ENCODE data around the gene SLC41A1.
A peak's percentile ranks its signal among the peaks of the same experiment; 100 is the strongest.

The SLC41A1 gene

GRCh38 chr1:205750138-205751035 lies 62.6 kb downstream of the SLC41A1 start, which contains the start of gene NUCKS1:
Gene NUCKS1 (minus strand): TSS chr1:205750182. CDS start chr1:205749973, 209 bp downstream.
- DNase-seq: peak; percentile 100

- peak; percentile 96 for DNase-seq
These were observed 63.5 kb downstream of the SLC41A1 start for GRCh38 chr1:205749234-205750137.

GRCh38 chr1:205748403-205749233 lies 64.4 kb downstream of the SLC41A1 start:
- peak; percentile 73 for DNase-seq

GRCh38 chr1:205746757-205747412 lies 66.1 kb downstream of the SLC41A1 start:
- DNase-seq: no peak

GRCh38 chr1:205744403-205744802 lies 68.6 kb downstream of the SLC41A1 start:
- DNase-seq: no peak

GRCh38 chr1:205743977-205744376 lies 69.0 kb downstream of the SLC41A1 start:
- no peak for DNase-seq

GRCh38 chr1:205741681-205742080 lies 71.3 kb downstream of the SLC41A1 start:
- DNase-seq: no peak

GRCh38 chr1:205739348-205740160 lies 73.4 kb downstream of the SLC41A1 start:
- no peak for DNase-seq

Data from NCI-H1092 treated with DMSO at 0.1 percent for 48 hours (cell line).